CD1c-positive myeloid dendritic cell (primary cell): ENCODE data around the gene TMPRSS7.

Experiments used
- DNase-seq: peaks from one replicate; pipeline ENCODE4 v3.0.0-alpha.2; 2016; ENCODE audit errors: extremely low spot score

The TMPRSS7 gene

DNA sequence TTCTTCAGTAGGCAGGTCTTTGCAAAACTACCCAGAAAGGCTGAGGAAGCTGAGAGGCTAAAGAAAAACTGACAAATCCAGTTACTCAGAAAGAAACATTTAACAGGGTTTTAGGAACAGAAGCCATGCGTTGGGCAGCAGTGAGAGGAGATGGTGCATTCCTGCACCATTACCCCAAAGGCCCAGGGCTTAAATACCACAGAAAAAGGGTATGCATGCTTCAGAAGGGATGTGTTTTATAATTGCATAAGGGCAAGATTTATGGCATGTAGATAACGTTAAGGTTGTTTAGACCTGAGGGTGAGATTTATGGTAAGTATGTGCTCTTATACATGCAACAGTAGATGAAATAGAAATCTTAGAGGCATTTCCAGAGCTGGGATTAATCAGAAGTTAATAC, 61.6 kb downstream of the TMPRSS7 start:
- no peak for DNase-seq

DNA sequence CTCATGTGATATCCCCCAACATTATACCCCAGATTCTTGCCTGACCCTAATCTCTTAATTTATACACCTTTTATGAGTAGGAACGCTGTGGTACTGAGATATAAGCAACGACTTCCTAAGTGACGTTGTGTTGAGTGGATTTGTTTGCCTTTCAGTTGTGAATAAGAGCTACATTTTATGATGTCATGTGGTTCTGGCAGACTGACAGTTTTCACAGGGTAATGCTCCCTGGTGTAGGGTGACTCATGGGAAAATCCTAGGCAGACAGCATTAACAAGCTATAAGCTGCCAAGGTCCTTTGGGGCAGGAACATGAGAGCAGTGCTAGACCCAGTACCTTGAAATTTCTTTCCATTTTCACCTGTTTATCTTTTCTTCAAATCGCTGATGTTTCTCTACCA, 62.8 kb downstream of the TMPRSS7 start:
- DNase-seq = peak; percentile 22

DNA sequence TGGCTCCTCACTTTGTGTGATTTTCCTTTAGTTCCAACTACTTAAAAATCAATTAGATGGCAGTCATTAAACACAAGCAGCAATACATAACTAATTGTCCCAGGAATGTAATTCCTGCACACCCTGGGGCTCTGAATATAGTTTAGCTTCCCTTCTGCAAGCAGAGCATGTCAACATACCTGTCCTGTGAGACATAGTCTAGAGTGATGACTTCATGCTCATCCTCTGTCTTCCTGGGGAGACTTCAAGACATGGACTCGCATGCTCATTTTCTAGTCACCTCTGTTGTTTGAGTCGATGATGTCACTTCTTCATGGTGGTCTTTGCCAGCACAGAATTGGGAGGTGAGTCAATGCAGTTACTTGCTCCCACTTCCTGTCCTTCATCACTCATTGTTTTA, 67.4 kb downstream of the TMPRSS7 start:
- no peak for DNase-seq

DNA sequence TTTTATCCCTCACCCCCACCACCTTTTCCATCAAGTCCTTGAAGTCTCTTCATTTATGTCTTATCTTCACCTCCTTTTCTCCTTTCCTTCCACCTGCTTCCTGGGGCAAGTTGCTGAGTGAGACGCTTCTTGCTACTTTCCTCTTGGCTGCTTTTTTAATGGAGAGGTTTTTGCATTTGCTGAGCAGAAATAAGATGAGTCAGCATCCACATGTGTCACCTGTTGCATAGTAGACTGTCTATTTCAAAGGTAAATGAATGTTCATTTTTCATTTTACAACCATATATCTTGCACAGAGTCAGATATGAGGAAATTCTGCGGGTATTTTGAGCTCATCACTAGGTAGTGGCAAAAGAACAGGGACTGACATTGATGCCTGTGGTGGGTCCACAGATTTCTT, 70.2 kb downstream of the TMPRSS7 start:
- DNase-seq = no peak

DNA sequence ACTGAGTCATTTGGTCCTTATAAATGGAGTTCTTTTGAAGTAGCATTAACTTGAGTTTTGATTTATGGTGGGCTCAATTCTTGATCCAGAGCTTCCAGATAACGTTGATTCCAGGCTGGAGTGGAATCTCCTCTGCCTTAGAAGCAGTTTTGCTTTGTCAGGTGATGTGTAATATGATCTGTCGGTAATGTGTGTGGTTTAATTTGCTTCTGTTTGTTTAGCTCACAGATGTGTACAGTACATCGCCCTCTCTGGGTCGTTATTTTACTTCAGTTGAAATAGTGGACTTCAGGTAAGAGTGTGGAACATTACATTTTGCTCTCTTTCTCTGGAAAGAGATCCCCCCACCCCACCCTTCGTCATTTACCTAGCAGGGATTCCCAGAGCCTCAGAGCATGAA, 74.8 kb downstream of the TMPRSS7 start:
- no peak for DNase-seq

DNA sequence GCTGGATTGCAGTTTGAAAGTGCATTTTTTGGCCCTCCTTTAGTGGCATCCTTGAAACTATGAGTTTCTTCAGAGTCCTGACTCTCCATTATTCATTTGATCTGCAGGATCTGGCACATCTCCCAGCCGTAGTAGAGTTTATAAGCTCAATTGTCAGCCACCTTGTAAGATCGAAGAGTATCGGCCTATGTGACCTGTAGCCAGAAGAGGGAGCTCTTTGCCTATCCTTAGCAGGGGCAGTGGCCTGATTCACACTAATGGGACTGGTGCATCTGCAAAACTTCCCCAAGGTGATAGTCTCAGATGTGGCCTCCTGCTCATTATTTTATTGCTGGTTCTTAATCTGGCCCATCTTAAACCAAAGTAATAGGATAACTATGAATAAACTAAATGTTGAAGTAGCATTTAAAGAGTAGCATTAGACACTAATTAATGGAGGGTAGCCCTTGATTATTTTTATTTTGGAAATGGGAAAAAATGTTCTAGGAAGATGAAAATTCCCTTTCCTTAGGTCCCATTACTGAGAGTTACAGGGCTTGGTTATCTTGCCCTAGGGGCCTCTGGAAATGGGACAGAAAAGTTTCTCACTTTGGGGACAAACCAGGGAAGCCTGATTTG, 77.4 kb downstream of the TMPRSS7 start:
- DNase-seq = peak; percentile 77

DNA sequence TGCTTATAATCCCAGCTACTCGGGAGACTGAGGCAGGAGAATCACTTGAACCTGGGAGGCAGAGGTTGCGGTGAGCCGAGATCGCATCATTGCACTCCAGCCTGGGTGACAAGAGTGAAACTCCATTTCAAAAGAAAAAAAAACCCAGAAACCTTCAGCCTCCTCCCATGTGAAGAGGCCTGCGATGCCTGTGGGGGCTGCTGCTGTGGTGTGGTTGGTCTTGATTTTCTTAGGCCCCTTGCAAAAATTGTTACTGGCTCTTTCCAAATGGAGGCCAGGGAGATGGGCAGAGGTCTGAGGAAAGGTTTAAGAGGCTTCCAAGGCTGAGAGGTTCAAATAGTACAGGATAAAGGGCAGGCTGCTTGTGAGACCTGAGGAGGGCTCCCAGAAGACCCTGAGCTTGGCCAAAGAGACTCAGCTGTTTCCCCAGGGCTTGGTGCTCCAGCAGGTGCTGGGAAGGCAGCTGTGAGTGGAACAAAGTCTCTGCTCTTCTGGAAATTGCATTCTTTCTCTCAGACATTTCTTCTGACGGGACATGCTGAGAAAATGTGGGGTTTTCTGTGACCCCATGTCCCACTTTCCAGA, 80.1 kb downstream of the TMPRSS7 start:
- DNase-seq = no peak

DNA sequence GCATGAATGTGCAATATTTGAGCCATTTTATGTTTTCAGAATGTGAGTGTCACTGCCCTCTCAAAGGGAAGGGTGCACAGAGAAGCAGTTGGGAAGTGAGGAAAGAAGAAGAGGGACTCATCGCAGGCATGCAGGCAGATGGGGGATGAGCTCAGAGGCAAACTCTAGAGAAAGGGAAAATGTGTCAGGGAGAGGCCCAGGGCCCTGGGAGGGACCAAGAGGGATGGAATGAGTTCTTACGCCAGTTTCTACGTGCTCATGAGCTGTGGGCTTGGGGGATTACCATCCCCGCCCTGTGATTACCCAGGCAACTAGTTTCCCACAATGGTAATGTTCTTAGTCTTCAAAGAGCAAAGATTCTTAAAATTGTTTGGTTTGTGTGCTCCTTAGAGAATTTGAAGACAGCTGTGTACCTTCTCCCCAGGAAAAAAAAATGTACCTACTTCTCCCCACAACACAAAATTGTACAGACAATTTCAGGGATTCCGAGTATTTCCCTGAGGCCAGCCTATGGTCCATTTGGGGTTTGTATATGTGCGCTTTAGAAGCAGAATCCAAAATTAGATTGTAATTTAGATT, 80.7 kb downstream of the TMPRSS7 start:
- no peak for DNase-seq

DNA sequence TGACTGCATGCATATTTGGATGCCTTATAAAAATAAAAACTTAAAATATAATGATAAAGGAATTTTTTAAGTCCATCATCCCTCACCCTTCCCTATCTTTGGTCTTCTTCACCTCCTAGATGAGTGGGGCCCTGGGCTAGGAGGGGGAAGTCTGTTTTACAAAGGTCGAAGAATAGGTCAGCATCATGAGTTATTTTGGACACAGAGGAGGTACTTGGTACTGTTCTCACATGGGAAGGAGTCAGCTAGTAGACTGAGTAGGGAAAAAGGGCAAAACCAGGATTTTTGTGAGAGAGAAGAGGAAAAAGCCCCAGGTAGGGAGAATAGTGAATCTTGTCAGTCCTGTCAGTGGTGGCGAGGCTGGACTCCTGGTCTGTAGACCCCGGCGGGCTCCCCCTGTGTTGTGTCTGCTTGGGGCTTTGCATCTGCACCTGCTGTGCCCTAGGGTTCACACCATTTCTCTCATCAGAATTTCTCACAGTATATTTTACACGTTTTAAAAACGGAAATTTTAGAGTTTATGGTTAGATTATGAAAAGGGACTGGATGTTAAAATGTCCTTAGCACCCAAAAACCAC, 81.4 kb downstream of the TMPRSS7 start:
- DNase-seq = no peak

DNA sequence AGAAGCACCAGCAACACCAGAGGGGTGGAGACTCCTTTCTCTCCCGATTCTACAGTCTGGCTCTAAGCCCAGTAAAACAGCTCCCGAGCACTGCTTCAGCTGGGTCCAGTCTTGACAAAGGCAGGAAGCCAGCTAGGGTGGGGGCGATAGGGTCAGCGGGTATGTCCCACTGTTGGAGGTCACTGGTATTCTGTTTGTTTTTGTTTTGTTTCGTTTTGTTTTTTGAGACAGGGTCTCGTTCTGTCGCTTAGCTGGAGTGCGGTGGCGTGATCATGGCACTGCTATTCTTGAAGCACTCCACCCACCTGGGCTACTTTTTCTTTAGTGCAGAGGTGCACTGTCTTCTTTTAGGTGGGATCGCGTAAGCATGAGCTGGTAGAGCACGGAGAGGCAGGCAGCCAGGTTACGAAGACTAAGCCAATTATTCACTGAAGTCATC, 82.2 kb downstream of the TMPRSS7 start:
- DNase-seq = no peak

DNA sequence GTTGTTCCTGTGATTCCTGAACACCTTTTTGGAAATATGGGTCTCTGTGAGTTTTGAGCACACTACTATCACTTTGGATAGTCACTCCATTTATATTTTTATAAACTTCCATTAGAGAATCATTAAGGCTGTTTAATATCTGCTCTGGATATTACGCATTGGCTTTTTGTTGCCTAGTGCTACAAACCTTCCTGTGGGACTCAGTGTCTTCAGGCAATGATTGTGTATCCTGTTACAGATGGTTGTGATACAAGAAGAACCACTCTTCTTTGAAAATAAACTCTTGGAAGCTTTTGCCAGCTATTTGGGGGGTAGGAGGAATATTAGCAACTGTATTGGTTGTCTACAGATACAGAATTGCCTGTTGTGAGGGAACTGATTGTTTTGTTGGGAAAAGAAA, 82.9 kb downstream of the TMPRSS7 start:
- DNase-seq = no peak

DNA sequence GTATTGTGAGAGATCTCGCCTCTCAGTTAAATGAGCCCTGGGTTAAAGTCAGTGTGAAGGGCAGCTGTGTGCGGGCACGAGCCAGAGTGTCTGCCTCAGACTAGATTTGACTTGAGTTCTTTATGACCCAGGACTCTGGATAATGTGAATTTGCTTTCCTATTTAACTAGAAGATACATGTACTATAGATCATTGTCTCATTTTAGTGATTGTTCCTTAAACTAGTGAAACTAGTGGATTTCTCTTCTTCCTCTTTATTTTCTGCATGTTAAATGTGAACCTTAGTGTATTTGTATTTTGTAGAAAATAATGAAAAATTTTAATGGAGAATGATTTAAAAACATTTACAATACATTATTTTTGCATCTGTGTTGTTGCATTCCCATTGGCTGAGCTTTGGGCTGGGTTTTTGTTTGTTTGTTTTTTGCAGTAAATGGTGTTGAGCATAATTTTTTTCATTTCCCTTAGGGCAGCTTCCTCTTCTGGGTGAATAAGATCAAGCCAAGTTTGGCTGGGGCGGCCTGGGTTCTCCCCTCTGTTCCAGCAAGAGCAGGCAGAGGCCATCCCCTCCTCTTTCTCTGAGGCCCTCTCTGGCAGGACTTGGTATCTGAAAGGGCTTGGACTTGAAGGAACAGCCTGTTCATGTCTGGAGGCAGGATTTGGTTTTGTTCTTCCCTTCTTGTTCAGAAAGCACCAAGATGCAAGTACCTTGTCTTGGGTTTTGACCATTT, 83.5 kb downstream of the TMPRSS7 start:
- DNase-seq = peak; percentile 65

DNA sequence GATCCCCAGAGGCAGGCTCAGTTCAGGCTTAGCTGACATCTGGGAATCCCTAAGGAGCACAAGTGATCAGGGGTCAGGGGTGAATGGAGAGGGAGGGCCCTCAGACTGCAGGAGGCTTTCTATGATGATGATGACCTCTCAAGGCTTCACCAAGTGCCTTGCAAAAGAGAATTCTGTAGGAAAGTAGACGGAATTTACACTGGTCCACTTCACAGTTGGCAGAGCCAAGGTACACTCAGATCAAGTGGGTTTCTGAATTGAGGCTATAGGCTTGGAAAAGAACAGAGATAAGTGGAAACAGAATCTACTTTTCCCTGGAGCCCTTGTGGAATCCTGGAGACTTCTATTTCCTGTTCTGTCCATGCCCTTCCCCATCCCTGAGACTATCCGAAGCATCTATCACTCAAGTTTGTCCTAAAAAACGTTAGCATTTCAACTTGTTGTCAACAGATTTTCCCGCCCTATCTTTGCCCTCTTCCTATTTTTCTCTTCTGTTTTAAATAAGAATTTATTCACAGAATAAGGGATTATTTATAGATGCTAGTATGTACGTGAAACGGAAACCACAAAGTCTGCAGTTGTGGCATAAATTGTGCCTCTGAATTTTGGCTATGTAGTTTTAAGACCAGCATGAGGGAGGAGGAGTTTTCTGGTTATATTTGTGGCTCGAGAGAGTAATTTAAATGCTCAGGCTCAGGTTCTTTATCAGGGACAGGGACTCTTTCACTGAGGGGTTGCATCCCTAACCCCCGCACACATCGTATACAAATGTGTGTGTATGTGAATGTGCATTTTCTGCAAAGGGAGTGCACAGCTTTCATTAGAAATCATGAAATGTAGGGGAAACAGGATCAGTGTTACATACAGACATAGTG, 85.7 kb downstream of the TMPRSS7 start:
- DNase-seq = no peak

DNA sequence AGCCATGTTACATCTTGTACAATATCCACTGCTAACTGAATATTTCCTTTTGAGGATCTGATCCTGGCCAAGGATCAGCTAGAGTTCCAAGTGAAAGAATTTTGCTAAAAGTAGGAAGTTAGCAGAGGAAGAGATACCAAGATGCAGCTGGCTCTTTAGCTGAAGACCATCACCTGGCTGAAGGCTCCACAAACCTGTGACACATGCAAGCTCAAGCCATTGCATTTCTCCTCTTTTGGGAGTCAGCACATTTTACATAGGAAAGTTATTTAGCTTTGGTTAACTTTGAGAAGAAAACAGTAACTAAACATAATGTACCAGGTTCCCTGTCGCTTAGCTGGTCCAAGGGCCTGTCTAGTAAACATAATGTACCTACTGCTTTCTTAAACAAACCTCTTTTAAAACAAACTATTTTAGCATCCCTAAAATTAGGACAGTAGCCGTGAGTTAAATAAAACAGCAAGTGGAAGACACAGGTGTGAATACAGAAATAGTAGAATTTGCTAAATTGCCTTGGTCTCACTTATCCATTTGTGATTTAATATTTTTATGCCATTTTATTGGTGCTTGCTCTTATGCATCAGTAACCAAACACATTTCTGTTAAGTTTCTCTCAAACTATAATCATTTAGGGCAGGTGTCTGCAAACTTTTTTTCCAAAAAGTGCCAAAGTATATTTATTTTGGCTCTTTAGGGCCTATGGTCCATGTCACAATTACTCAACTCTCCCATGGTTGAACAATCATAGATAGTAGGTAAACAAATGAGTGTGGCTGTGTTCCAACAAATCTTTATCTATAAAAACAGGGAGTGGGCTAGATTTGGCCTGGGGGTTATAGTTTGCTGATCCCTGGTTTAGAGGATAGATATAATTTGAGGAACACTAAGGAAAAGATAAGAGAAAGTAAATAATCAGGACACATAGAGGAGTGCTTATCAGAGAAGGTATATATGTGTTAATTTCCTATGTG, 87.3 kb downstream of the TMPRSS7 start:
- peak; percentile 15 for DNase-seq

DNA sequence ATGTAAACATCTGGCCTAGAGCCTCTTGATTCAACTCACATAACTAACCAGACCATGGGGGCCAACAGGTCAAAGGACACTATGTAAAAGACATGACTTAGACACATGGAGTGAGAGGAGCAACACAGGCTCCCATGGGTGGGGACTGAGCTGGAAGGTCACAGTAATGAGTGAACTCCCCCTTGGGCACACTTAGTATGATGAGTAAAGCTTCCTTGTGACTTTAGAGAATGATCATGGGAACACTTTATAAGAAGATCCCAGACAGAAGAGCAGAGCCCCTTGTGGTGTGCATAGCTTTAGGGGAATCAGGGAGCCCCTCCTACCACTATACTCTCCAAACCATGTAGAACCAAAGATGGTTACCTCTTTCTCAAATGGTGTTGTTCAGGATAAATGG, 88.3 kb downstream of the TMPRSS7 start:
- DNase-seq = no peak

DNA sequence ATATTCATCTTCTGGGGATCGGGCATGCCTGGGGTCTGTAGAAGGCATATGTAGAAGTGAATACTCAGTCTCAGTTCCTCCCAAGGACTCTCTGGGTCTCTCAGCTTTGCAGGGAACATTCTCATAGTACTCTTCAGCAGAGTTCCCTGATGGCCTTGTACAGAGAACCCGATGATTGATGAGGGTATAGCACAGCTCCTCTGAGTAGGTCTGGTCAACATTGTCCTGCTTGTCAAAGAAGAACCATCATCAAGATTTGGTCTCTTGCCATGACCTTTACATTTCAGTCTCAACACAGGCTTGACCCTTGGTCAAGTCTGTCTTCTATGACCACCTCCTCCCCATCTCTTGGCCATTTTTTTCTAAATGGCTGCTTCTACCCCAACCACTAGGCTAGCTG, 89.0 kb downstream of the TMPRSS7 start:
- DNase-seq = no peak

DNA sequence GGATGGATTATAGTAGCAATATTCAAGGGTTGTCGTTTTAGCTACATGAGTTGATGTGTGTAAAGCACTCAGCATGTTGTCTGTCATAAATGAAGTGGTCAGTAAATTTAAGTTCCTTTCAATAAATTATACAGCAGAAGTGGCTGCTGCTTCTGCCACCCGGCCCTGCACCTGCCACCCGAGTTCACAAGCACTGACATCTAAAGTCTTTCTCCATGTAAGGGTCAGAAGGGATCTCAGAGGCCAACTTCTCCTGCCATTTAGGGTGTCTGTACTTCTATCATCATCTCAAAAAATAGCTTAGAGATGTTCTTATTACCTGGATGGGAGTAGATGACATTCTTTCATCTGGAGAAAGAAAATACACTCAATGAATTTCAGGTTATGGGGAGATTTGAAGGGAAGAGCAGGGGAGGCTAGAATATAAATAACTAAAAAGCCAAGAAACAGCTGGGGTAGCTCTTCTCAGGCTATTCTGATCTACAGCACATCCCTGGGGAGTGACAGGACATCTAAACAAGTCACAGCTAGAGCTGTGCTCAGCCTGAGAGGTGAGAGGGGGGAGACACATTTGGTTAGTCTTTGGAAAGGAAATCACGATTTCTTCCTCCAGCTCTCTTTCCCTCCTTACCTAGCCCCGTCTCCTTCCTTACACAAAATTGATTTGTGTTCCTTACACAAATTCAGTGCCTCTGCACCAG, 90.5 kb downstream of the TMPRSS7 start:
- no peak for DNase-seq

DNA sequence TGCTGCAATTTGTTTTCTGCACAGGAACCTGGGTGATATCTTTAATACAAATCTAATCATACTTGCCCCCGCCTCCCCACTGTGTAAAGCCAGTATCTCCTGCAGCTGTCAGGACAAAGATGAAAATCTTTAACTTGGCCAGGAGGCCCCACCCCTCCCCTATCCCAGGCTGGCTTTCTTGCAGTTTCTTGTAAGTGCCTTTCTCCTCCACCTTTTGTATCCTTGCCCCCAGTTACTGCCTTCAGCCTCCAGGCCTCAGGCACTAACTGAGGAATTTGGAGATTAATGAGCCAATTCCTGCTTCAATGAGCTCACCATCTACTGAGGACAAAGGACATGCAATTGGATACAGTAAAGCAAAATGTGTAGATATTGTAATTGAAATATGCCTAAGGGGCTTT, 92.0 kb downstream of the TMPRSS7 start:
- DNase-seq = no peak

DNA sequence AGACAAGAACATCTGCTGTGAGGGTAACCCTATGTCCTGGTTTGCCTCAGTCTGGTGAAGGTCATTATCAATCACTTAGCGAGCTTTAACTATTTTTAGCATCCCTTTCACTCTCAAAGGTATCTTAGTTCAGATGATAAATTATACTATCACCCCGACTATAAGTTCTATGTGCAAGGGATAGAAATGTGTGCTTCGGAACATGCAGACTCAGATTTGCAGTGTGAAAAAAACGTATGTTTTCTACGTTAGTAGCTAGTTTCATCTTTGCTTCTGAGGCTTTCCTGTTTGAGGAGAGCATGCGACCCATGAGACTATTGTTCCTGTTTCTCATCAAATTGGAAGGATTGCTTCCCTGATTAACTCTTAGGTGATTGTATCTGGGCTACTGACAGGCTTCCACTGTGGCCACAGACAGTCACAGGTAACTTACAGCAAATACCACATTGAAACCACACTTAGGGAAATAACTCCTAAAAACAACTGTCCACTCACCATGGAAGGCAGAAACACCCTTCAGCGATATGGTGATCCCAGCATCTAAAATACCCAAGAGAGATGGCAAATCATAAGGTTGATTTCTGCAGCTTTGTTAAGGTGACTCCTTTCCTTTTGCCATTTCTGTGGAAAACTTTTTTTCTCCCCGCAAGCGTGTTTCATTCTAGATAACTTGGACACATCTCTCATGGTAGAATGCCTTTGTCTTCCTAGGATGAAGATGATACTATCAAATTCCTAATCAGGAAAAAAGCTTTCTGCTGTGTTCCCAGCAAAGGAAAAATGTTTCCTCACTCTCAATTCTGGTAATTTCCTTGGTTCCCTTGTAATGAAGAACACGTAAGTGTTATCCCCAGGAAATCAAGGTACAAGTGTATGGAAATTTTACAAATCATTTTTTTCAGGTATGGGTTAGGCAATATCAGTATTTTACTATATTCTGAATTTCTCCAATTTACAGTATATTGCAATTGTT, 93.3 kb downstream of the TMPRSS7 start:
- DNase-seq = peak; percentile 34
